ENCODE measurements around the gene LRMDA.

LRMDA gene

DNA sequence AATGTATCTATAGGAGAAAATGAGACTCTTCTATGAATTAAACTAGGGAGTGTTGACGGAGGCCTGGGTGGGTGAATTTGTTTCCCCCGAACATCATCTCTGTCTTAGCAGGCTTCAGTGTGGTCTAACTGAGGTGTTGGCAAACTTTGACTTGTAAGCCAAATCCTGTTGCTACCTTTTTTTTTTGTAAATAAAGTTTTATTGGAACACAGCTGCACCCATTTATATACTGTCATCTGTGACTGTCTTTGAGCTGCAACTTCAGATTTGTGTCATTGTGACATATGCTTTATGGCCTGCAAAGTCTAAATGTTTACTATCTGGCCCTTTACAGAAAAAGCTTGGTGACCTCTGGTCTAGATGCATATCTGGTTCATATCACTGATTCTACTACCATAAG lies 455.9 kb downstream of the LRMDA start:
- H3K4me3 ChIP-seq (ENCODE audit: low read depth, low read length), result no peak overlapping the region

DNA sequence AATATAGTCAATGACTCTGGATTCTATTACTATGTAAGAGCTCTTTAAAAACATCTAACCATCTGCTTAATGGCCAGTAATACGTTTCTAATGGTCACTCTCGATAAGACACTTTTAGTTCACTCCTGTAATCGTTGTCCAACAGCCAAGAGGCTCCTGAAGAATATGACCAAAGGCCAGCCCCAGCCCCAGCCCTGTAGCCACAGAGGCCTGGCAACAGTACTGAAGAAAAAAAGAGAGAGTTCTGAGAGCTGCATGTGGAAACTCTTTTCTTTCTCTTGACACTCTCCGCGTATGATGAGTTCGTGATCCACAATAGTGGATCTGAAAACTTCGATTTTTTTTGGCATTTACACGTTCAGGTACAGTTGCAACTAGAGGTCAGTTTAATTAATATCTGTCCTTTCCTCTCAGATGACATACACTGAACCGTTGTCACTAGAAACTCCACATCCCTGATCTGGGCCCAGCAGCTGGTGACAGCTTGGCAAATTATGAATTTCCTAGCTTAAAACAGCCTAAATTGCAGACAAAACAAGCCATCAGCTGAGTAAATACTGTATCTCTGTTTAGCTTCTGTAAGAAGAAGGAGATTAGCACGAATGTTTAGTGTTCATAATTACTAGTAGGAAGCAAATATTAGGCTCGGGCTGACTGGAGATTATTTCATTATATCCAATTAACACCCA lies 456.7 kb downstream of the LRMDA start:
- H3K4me3 ChIP-seq (ENCODE audit: low read depth, low read length), result no peak overlapping the region

DNA sequence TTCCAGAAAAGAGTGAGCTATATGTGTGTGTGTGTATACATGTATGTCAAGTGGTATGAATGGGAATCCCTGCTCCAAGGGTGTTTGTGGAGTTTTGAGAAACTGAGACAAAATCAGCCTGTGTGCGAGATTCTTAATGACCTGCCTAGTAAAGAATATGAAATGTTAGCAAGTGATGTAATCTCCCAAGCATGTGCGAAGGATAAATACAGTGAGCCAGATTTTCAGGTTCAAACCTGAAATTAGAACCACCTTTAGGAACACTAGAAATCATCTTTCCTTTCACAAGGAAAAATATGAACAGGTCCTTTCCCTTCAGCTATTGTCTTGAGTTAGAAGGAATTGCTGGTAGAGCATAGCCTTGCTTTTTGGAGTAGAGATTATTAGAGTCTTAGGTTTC lies 457.6 kb downstream of the LRMDA start:
- no peak overlapping the region for H3K4me3 ChIP-seq (ENCODE audit: low read depth, low read length)

DNA sequence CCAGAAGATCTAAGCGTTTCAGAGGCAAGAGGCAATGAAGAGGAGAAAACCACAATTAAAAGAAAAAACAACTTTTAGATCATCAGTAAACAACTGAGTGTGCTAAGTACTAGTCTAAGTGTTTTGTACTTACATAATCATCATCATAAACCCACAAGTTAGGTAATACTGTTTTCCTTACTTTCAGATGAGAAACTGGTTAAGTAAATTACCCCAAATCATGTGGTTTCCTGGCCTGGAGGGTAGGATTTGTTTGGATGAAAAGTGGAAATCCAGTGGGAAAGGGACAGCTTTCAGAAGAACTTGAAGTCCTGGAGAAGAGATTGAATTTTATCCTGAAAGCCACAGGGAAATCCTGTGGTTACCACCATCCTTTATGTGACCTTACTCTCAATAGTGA lies 463.3 kb downstream of the LRMDA start:
- H3K4me3 ChIP-seq (ENCODE audit: low read depth, low read length), result no peak overlapping the region

DNA sequence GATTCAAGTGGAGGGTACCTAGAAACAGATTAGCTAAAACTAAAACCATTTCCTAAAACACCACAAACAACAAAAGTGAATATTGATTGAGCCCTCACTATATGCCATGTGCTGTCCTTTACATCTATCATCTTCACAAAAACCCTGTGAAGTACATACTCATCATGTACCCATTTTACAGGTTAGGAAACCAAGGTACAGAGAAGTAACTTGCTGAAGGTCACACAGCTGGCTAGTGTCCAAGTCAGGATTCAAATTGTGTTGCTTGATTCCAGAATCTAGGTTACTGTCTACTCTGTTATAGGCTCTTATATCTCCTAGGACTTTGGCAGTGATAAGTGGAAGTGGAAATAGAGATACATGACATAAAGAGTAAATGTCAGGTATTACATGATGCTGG lies 463.8 kb downstream of the LRMDA start:
- no peak overlapping the region for H3K4me3 ChIP-seq (ENCODE audit: low read depth, low read length)

DNA sequence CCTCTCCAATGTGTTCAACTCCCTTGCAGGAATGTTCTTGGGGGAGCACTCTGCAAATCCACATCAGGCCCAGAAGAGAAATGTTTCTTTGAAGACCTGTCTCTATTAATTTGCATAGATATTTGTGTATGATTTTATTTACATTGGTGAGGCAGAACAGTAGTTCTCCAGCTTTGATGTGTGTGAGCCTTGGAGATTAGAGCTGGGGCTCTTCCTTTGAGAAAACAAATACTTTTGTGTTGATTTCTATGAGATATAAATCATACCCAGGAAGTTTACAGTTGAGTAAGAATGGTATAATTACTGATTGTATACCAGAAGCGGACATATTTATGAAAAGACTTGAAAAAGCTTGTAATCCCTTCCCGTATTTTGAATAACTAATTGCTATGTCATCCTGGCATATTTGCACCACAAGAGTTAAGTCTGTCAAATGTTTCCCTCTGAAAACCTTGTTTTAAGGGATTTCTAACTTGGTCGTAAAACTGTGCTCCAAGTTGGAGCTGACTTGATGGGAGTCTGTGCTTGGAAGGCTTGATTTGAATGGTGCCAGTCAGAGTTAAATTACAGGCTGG lies 468.5 kb downstream of the LRMDA start:
- H3K4me3 ChIP-seq (ENCODE audit: low read depth, low read length), result no peak overlapping the region

DNA sequence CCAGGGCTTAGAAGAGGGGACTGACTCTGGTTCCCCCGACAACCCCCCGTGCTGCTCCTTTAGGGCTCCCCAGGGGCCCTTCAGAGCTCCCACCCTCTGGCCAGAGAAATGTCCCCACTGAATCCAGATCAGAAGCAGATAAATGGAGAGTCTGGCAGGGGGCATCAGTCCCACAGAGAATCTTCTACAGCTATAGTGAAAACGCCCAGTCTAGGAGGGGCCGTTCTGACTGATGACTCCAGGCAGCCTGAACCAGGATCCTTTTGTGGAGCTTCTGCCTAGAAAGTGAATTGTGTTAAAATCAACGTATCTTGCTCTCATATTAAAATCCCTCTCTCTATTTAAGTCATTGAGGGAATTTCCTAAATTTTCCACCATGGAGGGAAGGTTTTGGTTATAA lies 471.4 kb downstream of the LRMDA start:
- no peak overlapping the region for H3K4me3 ChIP-seq (ENCODE audit: low read depth, low read length)

DNA sequence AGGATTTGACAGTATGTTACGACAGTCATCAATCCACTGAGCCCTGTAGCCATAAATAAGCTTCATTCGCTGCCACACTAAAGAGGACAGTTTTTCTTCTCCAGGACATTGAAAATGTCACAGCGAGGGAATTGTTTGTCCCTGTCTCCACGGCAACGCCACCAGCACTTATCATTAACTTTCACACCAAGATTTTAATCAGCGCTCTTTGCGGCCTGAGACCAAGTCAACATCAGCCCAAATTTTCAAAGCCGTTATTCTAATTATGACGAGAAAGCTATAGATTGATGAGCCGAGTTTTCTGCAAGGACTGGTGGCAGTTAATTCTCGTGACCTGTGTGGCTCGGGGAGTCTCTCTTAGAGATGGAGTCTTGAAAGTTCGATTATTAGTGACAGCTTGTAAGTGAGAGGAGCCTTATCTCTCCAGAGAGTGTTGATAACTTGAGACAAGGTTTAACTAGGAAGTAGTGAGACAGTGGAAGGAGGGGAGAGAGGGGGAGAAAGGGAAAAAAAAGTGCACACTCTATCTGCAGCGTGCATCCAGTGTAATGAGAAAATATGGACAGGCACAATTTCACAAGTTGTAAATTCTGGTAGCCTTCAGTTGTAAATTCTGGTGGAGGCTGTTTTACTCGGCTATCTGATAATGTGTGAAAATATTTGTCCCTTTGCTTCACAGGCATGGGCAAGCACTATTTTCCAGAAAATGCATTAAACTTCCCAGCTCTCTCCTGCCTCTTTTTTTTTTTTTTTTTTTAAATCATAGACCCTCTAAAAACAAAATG lies 473.3 kb downstream of the LRMDA start:
- H3K4me3 ChIP-seq (ENCODE audit: low read depth, low read length), result no peak overlapping the region

DNA sequence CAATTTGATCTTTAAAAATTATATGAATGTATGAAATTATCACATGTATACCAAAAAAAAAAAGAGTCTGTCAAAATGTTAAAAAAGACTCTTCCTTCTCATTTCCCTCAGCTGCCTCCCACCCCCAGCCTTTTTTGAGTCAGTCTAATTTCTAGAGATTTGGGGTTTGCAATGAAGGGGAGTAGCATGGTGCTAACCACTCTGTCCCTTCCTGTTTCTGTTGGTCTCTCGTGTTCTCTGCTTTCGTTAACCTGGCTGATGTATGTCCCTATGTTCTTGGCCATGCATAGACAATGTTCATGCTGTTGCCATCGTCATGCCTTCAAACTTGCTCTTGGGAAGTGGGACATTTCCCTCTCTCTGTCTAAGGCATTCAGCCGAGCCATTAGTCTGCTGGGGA lies 474.1 kb downstream of the LRMDA start:
- H3K4me3 ChIP-seq (ENCODE audit: low read depth, low read length), result no peak overlapping the region

DNA sequence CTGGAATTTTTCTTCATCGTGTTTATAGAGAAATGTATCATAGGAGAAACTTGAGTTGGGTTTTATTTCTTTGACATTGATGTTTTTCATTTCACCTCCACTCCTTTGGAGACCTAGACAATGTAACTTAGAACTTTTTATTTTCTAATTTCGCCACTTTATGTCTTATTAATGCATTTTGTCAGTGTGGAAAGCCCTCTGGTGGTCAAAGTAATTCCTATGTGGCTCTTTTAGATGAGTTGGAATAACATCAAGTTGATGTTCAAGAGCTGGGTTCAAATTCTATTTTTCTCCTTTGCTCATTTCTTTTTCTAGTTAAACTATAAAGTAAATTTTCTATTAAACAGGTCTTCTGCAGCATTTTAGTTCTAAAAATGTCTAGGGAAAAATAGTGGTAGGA lies 478.6 kb downstream of the LRMDA start:
- no peak overlapping the region for H3K4me3 ChIP-seq (ENCODE audit: low read depth, low read length)

DNA sequence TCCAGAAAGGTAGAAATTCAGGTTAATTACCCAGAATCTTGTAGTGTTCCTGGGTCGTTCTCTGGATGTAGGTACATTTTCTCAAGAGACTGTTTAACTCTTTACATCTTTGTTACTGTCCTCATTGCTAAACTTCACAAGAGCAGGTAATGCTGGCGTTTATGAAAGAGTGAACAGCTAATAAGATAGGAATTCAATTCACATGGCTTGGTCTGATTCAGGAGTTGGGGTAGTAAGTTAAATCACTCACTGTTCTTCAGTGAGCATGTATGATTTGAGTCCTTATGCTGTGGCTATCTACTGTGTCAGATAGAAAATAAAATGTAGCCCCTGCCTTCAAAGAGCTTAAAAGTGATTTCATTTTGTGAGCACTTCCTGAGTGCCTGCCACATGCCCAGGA lies 480.0 kb downstream of the LRMDA start:
- no peak overlapping the region for H3K4me3 ChIP-seq (ENCODE audit: low read depth, low read length)

DNA sequence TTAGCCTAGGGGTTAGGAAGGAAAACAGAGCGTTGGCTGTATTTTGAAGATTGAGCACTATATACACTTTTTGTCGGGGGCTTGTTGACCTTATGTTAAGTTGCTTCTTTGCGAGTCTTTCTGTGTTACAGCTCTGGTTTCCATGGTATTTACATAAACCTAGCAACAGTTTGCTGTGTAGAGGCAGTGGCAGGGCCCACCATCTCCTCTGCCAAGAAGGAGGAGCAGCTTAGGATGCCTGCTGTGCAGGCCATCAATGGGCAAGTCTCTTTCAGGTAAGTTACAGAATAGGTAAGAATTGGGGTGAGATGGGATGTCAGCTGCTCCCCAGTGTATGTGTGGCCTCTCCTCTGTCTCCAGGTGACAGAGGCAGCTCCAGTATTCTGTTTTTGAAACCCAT lies 485.5 kb downstream of the LRMDA start:
- no peak overlapping the region for H3K4me3 ChIP-seq (ENCODE audit: low read depth, low read length)

DNA sequence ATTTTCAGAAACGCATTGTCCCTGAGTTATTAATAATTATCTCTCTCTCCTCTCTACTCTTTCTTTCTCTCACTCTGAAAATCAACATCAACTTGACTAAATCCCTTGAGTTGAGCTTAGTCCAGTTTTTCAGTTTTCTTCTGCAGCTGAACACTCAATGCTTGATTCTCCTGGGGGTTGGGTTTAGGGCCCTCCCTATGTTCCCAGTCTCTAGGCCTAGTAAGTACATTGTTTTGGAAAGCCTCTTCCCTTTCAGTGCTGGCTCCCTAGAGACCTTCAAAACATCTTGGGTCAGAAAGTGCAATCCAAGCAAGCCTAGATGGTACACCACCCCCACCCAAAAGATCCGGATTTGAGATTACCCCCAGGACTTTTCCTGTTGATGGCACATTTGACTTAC lies 488.5 kb downstream of the LRMDA start:
- no peak overlapping the region for H3K4me3 ChIP-seq (ENCODE audit: low read depth, low read length)

DNA sequence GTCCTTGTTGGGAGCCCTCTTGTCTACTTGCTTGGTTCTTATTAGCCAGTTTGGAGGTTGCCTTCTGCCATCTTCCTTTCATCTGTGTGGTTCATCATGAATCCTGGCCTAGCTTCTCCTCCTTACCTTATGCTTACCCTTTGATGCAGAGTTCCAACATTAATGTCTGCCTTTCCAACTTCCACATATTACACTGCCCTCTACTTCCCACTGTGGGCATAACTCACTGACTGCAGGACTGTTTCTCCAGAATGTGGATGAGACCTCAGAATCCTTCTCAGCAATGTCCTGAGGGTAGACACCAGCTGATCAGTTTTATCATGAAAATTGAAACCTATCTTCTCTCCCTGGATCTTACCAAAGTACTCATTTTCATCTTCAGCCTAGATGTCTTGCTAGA lies 491.0 kb downstream of the LRMDA start:
- H3K4me3 ChIP-seq (ENCODE audit: low read depth, low read length), result no peak overlapping the region

DNA sequence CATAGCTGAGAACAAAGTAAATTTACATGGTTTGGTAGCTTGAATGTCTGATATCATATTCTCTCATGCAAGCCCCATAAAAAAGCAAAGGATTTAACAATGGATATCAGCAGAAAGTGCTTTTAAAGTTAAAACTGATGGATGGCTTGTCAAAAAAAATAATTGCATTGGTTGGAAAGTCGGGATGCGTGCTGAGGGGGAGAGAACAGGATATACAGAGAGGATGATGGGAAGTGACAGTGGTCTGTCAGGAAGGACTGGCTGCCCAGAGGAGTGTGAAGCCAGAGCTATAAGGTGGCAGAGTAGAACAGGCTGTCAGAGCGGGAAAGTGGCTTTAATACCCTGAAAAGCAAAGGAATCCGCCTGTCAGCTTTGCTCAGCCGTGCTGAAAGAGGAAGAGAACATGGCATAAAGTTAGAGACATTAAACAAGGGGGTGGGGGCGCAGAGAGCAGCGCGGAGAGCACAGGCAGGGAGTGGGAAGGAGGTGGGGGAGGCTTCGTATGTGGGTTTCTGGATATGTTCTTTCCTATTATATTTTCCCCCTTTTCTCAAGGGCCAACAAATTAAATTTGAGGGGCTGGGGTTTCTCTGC lies 493.0 kb downstream of the LRMDA start:
- H3K4me3 ChIP-seq (ENCODE audit: low read depth, low read length), result no peak overlapping the region

DNA sequence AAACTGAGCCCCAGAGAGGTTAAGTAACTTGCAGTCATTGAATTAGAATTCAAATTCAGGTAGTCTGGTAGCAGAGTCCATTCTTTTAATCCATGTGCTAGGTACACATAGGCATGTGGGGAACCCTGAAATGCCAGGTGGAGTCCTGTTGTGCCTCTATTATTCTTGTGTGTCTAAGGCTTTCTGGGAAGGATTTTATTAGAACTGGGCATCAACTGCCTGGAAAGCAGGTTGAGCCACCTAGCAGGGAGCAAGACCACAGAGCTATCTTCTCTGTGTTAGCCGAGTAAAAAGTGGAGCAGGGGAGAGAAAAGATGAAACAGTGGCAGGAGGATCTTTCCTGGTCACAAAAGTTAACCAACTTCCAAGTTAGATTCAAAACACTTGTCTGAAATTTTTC lies 494.6 kb downstream of the LRMDA start:
- no peak overlapping the region for H3K4me3 ChIP-seq (ENCODE audit: low read depth, low read length)

DNA sequence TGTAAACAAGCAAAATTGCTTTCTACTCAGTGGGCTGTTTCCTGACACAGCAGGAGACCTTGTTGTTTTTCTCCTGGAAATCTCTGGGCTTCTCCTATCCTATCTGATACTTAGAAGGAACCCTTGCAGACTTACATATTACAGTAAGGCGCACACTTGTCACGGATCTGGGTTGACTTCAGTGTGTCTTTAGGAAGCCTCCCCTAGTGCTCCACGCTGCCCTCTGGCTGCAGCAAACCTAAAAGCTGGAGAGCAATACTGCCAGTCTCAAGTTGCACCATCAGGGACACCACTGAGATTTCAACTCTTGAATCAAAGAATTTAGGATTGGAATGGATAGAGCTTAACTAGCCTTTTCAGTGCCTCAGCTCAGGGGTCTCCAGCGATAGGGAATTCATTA lies 495.3 kb downstream of the LRMDA start:
- no peak overlapping the region for H3K4me3 ChIP-seq (ENCODE audit: low read depth, low read length)

DNA sequence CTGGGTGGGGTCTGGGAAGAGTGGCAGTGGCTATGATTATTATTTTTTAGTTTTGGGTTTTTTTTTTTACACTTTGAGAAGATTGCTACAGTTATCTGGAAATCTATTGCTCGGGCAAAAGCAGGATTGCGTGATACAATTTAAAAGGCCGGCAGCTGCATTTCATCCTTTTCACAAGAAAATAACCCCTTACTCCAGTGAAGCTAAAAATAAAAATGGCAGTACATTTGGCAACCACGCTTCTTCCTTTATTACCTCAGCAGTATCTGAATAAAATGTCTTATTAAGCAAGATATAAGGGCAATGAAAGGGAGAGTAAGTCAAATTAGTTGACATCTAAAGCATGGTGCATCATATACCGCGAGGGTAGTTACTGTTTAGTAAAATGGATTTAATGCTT lies 496.8 kb downstream of the LRMDA start:
- H3K4me3 ChIP-seq (ENCODE audit: low read depth, low read length), result no peak overlapping the region

DNA sequence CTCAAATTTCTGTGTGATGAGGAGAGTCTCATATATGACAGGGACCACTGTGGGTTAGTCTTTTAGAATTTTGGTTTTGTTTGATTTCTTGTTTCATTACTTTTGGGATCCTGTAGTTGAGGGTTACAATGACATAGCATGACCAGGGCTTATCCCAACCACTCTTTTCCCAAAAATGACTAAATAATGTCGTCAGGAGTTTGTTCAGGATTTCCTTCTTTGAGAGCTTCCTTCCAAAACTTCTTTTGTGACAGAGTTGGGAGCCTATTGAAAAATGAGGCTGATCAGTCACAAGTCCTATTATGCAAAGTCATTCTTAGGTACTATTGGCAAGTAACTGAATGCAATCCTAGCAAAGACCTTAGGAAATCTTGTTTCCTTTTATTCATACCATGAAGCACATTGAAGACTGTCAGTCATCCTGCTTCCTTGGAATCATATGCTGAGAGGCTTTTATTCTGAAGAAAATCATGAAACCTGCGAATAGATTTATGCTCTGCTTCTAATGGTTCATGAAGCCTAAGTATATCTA lies 498.3 kb downstream of the LRMDA start:
- no peak overlapping the region for H3K4me3 ChIP-seq (ENCODE audit: low read depth, low read length)

DNA sequence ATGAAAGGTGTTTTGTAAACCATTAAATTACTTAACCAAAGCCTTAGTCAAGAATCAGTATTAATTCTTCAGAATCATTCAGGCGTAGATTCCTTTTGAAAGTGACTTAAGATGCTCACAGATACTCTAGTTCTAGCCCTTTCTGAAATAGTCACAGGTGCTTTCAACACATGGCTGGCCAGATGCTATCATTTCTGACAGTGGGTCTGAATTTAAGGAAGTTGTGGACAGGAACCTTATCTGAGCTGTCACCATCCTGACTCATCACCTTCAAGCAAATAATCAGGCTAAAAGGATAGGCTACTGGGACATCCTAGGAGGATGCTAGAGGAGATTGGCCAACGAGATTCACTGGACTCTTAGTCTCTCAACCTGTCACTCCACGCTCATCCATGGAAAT lies 501.5 kb downstream of the LRMDA start:
- H3K4me3 ChIP-seq (ENCODE audit: low read depth, low read length), result no peak overlapping the region

DNA sequence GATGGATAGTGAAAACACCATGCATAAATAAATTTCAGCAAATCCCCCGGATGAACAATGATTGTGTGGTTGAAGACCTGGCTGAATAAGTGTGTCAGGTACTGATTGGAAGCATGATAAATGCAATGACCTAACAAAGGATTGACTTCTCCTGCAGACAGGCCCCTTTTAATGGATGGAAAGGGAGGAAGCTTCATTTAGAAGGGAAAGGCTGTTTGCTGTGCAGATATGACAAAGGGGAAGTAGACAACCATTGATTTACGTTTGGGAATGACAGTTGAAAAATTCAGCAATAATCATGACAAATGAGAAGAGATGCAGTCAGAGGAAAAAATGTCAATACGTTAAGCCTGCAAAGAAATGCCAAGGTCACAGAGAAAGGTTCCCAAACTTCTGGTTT lies 503.8 kb downstream of the LRMDA start:
- no peak overlapping the region for H3K4me3 ChIP-seq (ENCODE audit: low read depth, low read length)
